NOMO-1 treated with dmso at 0.1 percent for 144 hours (cell line): ENCODE results near the gene FBXW8.

ENCODE experiments used
- DNase-seq: peaks from one replicate; lab custom pipeline; 2025; ENCODE audit not compliant: unreplicated experiment; lab: John Stamatoyannopoulos, UW

FBXW8 gene

DNA sequence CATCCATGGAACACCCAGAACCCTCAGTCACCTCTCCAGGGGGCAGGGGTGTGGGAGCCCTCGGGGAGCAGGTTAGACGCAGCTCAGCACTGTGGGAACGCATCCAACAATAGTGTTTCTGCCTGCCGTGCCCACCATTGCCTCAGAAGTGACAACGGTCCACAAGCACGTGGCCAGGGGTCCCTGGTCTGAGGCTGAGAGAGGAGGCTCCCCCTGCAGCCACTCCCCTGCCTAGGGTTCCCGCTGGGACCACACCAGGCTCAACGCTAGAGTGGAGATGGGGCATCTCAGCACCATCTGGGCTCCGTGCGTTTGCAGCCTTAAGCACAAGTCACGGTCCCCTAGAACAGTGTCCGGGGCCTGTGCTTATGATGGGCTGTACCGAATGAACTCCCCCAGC, 125.8 kb downstream of the FBXW8 start:
- DNase-seq = no peak

DNA sequence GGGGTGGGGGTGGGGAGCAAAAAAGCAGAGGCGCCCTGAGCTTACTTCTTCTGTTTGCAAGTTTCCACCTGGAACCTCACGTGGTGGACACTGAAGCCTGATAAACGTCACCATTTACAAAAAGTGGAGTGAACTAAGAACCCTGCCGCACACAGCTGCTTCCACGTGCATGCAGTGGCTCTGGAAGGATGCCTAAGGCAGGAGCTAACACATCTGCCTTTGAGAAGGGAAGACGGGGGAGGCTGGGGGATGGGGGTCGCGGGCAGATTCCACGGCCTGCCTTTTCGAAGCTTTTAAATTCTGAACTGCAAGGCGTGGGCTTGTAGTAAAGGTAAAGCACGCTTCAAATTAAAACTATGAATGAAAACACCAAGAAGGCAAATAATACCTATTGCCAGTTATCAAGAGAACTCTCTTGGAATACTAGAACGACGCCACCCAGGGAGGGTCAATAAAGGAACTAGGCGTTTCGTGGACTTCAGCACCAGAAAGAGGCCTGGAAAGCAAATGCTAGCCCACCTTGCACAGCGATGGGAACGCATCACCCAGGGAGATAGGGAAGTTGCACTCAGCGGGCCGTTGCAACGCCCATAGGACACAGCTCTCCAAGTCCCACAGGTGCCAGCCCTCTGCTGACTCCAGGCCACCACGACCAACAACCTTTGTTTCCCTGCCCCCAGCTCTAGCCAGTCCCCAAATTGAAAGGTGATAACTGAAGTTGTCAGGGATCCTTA, 126.7 kb downstream of the FBXW8 start:
- no peak for DNase-seq

DNA sequence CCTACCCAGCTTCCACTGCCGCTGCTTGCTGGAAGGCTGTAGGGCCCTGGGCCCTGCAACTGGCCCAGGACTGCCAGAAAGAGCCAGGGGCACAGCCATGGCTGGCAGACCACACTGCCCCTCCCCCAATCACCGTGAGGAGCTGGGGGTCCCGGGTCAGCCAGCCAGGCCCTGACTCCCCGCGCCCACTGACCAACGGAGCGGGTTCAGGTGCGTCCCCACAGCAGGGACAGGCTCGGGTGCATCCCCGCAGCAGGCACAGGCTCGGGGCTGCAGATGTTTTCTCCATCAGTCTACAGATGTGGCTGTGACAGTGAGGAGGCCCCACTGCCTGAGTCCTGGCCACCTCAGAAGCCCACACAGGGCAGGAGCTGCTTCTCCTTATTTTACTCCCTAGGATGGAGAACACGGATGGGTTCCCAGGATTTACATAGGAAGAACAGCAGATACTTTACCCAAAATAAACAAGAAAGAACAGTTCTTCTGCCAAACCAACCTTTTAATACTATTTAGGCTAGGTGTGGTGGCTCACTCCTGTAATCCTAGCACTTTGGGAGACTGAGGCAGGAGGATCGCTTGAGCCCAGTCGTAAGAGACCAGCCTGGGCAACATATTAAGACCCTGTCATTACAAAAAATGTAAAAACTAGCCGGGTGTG, 127.4 kb downstream of the FBXW8 start:
- no peak for DNase-seq

DNA sequence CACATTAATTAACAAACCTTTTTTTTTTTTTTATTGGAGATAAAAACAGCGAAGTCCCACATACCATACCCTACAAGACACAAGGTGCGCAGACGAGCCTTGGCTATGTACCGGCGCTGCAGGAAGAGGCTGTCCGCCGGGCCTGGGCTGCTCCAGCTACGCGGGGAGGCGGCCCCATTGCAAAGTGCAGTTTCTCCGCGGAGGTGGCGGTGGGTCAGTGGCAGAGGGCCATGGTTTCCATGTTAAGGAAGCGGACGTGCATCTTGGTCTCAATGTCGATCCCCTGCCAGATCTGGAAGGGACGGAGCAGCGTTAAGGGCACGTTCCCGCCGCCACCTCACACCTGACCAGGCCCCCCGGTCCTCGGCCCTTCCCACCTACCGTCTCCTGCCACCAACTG, 128.2 kb downstream of the FBXW8 start:
- DNase-seq = no peak

DNA sequence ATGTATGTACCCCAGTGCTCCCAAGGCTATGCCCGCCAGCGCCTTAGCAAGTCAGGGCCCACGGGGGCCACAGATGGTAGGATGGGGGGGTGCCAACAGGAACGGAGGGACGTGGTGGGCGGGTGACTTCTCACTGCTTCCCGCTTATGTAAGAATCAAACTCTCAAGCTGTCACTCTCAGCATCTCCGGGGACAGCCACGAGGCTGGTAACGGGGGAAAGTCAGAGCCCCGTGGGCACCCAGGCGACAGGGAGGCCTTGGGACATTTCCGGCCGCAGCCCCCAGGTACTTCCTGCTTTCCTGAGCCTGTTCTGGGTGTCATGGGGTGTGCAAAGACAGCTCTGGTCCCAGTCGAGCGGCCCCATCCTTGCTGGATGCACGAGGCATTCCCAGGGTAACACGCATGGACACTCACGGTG, 129.2 kb downstream of the FBXW8 start:
- DNase-seq = no peak

DNA sequence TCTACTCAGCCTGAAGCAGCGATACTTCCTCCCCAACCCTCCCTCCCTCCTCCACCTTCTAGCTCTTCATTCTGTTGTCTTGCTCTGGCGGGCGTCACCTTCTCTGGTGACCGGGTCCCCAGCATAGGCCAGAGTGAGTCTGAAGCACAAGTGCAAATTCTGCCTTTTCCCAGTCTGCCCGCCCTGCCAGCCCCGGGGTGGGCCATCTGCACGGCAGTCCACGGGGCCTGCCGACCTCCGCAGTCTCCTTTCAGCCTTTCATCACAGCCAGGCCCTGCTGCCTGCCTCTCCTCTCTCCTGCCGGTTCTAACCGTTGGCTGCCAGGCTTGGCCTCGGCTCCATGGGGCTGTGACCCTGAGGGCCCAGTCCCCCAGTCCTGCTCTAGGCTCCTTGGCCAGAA, 129.7 kb downstream of the FBXW8 start:
- no peak for DNase-seq

DNA sequence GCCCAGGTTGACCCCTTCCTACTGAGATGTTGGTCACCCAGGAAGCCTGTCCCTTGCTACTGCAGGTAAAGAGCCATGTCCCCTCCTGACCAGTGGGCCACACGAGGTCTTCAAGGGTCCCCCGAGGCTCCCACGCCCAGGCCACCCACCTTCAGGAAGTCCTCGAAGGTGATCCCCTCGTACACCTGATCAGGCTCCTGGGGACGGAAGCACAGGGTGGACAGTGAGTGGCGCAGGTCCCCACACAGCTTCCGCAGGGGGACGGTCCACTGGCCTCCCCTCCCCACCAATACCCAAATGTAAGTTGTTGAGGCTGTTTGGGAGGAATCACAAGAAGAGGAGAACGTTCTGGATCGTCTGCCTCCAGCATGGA, 131.0 kb downstream of the FBXW8 start:
- DNase-seq = no peak

DNA sequence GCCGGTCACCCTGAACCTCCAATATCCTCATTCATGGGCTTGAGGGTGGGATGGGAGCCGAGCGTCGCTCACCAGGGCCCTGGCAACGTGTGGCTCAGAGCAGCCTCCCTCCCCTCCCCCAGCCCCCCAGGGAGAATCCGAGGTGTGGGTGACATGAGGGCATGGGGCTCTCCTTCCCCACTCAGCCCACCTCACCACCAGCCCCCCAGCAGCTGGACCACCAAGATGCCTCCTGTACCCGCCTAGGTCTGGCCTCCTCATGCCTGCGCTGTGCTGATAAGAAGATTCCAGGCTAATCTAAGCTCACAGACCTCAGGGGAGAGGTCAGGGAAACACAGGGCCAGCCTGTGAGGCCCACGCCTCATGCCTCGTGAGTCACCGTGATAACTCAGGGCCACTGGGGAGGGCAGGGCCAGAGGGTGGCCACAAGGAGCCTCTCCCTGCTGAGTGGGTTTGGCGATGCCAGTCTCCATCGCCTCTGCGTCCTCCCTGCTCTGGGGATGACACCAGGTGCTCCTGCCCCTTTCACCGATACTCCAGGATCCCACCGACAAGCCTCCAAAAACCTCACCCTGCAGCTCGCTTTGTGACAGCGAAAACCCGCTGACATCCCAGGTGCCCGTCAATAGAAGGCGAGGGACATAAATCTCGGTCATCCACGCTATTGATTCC, 131.6 kb downstream of the FBXW8 start:
- no peak for DNase-seq

DNA sequence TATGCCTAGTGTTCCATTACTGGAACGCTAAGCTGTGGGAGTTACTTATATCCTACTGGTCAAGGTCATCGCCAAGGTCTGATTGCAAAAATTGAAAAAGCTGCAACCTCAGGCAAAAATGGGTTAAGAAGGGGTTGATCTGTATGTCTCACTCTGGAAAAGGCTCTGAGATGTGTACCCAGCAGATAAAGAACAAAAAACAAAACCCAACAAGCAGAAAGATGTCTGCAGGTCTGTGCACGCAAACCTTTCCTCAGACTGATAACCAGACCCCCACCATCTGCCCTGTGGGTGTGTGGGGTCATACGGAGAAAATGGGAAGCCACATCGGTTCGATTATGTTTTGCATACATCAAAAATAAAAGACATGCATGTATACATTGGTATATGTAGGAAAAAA, 132.1 kb downstream of the FBXW8 start:
- DNase-seq = no peak

DNA sequence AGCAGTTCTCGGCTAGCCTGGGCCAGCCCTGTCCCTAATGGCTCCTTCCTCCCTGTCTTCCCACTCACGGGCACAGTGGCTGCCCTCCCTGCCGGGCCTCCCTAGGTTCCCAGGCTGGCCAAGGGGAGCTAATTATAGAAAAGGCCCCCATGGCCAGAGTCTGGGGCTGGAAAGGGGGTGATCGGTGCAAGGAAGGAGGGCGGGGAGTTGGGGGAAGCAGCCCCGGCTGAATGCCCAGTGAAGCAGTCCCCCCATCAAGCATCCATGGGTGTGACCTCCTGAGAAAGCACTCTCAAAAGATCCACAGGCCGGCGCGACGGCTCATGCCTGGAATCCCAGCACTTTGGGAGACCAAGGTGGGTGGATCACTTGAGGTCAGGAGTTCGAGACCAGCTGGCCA, 133.6 kb downstream of the FBXW8 start:
- DNase-seq = no peak

DNA sequence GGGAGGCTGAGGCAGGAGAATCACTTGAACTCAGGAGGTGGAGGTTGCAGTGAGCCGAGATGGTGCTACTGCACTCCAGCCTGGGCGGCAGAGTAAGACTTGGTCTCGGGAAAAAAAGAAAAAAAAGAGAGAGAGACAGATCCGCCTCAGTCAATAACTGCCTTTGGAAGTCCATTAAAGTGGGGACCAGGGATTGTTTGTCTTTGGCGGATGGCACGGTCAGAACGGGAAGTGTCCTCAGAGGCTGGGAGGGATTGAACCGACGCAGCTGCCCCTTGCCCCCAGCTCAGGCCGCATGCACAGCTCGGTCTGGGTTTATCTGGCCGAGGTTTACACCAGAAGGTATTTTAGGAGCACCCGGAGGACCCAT, 134.0 kb downstream of the FBXW8 start:
- no peak for DNase-seq

DNA sequence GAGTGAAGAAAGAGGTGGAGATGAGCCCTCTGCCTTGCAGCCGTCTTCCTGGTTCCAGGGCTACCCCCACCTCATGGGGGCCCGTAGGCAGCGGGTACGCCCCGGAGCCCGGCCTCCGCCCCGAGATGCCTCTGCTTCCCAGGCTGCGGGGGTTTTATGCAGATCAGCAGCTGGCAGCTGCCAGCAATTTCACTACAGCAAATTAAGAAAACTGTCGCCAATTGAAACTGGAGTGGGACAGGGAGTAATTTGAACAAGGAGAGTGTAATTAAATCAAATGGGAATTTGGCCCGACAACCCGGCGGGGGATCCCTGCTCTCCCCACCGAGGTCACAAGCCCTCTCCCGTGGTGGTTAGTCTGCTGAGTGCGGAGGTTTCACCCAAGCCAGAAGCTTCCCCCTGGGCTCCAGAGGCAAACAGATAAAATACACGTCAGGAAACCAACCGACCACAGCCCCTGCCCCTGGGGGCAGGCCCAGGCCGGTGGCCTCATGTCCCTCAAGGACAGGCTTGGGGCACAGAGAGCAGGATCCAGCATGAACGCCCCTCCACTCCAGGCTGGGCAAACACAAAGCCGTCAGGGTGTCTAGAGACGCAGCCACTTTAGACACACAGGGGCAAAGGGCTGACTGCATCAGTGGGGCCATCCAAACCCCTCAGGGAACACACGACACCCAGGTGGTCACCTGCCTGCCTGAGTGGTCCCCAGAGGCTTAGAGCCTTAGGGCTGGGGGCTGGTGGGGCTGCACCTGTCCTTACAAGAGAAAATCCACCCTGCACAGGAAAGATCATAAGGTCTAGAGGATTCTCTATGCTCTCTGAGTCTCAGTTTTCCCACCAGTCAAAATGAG, 134.6 kb downstream of the FBXW8 start:
- DNase-seq = no peak

DNA sequence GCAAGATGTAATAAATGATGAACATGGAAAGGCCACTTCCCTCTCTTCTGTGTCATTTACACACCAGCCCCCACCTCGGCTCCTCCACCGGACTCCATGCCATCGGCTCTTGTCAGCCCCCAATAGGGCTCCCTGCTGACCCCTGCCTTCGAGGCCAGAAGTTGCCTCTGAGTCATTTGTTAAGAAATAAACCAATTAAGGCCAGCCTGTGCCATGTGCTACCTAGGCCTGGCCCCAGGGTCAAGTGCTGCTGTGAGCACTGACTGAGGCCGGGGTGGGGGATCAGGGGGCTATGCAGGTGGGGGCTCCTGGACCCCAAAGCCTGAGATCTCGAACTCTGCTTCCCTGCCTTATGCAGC, 135.2 kb downstream of the FBXW8 start:
- DNase-seq = no peak

DNA sequence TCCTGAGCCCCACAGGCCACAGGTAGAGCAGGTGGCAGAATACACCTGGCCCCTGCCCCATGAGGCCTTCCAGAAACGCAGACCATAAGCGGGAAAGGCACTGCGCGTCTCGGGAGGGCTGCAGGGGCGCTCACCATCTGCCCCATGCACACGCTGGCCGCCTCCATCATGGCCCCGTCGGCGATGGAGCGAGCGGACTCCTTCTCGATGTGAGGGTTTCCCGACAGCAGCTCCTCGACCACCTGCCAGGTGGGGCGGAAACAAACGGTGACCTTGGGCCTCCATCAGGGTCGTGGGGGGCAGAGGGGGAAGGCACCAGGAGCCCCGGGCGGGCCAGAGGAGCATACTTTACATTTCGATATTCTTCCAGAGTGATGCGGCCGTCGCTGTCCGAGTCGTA, 135.7 kb downstream of the FBXW8 start:
- DNase-seq = no peak

DNA sequence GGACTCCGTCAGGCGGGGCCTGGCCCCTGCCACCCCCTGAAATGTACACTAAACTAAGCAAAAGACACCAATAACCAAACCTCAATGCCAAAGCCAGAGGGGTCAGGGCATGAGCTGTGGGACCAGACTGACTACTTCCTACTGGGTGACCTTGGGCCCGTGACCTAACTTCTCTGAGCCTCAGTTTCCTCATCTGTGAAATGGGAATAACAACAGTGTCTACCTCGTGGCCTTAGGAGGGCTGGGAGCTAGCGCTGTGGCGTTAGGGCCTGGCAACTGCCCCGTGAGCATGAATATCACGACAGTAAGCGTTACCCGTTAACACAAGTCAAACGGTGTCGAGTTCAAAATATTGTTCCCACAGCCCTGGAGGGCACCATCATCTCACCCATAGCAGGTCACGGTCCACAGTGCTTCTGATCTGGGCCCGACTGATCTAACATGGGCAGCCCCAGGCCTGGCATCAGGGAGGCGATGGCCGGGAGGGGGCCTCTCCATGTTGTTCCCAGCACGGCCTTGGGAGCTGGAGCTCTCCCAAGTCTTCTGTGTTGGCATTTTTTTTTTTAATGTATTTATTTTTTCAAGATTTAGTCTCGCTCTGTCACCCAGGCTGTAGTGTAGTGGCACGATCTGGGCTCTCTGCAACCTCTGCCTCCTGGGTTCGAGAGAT, 136.2 kb downstream of the FBXW8 start:
- no peak for DNase-seq

DNA sequence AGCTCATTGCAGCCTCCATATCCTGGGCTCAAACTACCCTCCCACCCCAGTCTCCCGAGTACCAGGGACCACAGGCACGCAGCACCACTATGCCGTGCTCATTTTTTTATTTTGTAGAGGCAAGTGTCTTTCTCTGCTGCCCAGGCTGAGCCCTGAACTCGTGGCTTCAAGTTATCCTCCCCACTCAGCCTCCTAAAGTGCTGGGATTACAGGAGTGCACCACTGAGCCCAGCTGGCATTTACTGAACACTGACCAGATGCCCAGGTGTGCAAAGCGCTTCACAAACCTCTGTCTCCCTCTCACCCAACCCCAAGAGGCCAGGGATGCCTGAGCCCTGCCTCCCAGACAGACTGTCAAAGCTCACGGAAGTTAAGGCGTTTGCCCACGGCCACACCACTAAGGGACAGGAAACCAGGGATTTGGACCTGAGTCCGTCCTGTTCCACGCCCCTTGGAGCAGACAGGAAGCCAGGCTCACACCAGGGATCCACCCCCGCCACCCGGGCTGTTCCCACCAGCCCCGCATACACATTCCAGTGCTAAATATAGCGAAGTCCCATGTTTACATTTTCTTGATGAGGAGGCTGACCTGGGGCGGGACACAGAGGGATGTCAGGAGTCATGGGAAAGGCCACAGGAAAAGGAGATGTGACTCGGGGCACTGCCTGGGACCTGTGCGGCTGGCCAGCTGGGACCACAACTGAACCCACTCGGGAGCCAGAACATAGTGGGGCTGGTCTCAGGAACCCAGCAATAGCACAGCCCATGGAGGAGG, 137.2 kb downstream of the FBXW8 start:
- DNase-seq = no peak

DNA sequence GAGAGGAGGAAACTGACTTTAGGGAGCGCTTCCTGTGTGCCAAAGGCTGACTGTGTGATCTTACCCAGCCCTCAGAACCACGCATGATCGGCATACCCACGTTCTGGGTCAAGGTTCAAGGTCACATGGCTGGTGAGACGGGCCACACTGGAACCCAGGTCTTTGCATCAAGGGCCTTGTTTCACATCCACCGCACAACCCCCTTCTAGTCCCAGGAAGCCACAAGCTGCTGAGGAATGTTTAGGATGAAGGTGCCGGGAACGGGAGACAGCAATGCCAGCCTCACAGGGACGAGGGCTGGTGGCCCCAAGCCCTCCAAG, 137.8 kb downstream of the FBXW8 start:
- no peak for DNase-seq

DNA sequence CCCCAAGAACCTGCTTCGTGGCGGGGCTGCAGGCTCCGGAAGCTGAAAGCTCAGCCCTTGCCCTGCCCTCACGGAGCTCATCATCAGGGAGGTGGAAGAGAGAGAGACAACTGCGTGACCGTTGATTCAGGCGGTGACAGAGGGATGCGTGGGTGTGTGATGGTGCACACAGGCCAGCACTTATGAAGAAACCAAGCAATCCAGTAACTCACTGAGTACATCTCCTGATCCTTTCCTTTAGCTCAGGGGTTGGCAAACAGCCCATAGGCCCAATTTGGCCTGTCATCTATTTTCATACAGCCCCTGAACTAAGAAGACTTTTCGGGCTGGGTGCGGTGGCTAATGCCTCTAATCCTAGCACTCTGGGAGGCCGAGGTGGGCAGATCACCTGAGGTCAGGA, 138.5 kb downstream of the FBXW8 start:
- no peak for DNase-seq

DNA sequence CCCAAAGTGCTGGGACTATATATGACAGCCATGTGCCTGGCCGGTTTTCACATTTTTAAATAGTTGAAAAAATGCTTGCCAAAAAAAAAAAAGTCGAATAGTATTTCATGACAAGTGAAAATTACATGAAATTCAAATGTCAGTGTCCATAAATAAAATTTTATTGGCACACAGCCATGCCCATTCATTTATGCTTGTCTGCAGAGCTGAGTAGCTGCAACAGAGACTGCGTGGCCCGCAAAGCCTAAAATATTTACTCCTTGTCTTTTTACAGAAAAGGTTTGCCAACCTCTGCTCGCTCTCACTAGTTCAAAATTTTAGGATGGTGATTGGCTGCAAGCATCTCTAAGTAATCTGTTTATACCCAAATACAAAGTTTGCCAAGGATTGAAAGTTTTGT, 139.3 kb downstream of the FBXW8 start:
- no peak for DNase-seq

DNA sequence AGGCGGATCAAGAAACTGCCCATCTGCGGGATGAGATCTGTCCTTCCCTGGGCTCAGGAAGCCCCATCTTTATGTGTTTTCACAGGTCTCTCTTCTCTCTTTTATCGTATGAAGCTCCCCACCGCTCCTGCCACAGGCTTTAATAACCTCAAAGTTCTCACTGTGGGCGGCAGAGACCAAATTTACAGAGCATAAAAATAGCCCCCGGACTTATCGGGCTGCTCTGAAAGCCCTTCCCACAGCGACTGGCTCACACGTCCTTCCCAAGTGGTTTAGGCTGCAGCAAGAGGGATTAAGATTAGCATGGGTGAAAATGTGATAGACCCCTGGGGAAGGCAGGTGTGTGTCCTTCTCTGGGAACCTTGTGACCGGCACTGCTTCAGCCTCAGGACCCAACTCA, 140.6 kb downstream of the FBXW8 start:
- DNase-seq = no peak
